ENCODE measurements around the gene GRM7.

GRM7 gene

DNA sequence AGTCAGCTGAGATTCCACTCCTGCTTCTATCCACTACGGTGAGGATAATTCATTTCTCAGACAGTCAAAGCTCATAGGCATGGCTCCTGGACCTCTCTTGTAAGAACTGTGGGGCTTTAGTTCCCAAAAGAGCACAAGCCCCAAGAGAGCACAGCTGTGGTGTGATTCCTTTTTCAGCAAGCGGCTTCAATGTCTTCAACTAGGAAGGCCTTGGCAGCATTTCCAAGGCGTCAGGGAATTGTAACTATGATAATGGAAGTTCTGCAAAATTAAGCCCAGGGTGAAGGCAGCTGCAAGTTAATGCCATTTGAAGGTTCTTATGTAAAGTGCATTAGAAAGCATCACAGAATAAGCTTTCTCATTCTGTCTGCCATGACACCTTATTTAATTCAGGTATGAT is 657.1 kb downstream of the GRM7 start:
- DNase-seq: no peak

DNA sequence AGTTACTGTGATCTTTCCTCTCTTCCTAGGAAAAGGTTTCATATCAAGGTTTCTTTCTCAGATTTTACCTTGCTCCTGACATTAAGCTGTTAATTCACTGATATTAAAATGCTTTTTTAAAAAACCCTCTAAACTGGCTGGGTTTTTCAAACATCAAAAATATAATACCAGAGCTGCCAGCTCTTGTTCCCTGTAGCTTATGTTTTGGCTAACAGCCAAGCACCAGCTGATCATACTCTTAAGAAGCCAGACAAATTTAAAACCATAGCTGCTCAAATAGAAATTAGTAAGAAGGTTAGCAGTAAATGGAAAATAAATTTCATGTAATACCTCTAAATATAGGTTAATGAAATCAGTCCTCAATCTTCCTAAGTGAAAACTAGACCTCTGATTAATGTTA is 657.5 kb downstream of the GRM7 start:
- no peak for DNase-seq

DNA sequence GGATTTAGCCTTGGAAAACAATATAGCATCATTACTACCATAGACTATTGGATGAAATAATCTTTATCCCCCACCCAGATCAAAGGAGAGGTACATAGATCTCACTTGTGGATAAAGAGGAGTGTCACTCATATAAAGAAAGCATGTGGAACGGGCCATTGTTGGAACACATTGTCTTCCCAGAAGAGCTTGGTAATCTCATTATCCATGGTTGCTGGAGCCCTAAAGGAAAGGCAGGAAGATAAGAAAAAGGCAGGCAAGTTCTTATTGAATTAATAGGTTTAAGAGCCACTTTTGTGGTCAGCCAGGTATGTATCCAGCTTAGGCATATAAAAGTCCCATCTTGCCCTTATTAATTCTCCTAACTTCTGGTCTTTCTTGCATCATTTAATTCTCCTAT is 659.1 kb downstream of the GRM7 start:
- DNase-seq: no peak

DNA sequence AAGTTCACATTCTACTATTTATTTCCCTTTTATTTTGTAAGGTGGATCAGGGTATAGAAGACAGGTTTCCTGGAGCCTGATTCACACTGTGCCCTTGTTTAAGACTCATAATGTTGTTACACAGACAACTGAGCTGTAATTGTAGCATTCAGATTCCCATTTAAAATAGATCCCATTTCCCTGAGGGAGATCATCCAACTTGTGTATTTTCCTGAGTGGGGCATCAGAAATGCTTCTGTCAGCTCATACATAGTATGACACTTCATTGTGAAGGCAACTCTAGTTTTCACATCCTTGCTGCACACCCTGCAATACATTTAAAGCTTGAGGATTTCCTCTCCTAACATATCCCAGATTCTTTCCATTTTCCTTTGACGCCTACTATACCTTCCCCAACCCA is 659.7 kb downstream of the GRM7 start:
- no peak for DNase-seq

DNA sequence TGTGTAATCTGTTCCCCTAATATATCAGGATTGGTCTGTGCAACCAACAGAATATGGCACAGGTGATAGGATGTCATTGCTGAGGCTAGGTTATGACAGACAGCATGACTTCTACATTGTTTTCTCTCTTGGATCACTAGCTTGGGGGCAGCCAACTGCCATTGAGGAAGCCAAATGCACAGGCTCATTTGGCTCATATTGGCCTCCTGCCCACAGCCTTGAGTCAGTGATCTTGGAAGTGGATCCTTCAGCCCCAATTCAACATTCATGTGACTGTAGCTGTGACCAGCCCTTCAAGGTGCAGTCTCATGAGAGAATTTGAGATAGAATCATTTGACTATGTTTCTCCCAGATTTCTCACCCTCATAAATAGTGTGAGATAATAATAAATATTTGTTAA is 675.6 kb downstream of the GRM7 start:
- no peak for DNase-seq

DNA sequence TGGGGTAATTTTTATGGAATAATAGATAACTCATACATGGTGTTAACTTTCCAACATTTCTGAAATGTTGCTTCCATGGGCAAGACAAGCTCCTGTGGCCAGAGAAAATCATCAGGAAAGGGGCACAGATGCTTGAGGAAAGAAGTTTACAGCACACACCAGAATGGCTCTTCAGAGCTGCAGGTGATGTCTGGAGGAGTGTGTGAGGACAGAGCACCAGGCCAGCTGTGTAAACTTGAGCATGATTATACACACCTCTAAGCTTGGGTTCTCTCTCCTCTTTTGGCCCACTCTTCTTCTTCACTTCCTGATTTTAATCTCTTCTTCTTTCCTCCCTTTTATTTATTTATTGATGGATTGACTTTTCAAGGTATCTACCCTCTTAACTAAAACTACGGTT is 676.0 kb downstream of the GRM7 start:
- DNase-seq: no peak

DNA sequence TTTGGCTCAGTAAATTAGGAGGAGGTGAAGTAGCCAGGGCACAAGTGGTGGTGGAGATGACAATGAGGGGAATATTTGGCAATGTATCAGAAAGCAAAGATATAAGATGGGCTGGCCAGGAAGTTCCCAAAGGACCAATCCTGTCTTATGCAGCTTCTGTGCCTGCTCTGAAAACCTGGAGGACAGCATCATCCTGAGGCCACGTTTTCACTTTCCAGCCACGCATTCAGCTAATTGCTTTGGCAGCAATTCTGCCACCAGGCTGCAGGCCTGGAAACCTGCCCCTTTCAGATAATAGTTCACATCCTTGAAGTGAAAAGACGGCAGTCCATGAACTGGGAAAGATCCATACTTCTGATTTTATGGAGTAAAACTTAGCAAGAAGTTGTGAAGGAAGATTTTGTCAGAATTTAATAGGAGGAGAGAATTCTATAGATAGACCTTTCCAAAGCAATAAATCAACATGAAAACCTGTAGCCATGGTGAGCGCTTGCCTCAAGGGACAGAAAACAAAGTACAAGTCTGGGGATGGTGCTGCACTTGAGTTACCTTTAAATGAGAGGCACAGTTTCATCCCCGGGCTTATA is 682.5 kb downstream of the GRM7 start:
- no peak for DNase-seq

DNA sequence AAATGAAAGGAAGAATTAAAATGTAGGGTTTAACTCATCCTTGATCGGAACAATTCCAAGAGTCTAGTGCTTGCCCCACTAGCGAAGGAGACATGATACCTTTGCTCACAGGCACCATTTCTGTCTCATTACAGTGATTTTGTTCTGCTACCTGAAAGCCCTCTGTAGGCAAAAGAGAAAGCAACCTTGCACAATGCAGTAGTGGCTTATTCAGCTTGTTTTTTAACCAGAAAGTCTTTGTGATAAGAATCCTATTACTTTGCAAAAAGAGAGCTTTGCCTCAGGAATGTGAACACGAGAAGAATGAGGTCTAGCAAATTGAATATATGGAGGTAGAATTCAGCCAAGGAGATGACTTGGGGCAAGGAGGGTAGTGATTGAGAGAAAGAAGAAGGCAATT is 684.4 kb downstream of the GRM7 start:
- DNase-seq: no peak

DNA sequence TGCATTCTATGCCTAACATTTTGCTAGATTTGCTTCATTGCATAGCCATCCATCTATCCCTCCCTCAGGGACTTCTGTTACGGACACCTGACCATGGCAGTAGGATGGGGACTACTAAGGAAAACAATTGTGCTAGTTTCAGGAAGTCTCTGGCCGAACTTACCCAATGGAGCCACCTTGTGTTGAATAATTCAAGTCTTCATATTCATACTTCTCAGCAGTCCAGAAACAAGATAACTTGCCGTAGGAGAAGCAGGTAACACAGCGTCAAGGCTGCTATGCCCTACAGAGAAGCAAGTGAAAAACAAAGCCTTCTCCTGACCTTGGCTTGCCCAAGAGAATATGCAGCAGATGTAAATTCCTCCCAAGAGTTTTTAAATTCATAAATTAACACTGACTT is 685.3 kb downstream of the GRM7 start:
- DNase-seq: no peak

DNA sequence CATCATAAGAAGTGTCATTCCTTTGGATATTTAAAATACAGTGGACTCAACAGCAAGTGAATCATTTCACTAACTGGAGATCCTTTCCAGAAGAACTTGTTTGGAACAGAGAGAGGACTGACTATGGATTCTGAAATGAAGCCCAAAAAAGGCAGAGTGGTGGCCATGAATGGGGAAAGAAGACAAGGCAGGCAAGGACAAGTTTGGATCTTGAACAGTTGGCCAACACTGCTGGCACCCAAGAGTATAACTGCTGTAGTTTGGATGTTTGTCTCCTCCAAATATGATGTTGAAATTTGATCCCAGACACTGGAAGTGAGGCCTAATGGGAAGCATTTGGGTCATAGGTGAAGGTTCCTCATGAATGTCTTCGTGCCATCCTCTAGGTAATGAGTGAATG is 686.9 kb downstream of the GRM7 start:
- DNase-seq: no peak

DNA sequence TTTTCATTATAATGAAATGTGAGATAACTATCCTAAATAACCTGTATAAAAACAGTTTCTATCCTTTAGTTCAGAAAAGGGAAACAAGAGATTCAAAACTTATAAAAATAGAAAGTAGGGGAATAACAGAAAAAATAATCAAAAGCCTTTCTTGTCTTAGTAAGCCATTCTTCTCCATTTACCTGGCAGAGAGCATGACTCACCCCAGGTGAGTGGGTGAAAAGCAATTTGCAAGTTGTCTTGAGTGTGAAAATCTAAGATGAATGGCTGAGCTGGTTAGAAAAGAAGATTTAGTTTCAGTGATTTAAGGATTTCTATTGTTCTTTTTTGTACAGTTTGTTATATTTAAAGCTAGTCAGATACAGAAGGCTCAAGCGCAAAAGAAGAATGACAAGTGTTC is 702.0 kb downstream of the GRM7 start:
- DNase-seq: no peak

DNA sequence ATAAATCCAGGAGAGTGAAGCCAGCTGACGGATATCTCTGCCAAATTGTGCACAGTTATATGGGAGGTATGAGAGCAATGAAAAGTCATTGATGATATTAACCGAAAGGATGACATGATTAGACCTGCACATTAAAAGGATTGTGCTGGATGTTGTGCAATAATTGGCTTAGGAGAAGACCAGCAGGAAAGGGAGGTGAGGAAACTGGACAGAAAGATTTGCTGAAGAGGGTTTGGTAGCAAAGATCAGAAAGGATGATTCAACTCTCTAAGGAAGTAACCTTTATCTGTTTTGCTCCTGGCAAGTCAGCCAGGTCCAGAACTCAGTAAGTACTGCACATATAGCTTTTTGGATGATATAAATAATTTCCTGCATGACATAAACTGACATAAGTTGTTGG is 704.7 kb downstream of the GRM7 start:
- no peak for DNase-seq

DNA sequence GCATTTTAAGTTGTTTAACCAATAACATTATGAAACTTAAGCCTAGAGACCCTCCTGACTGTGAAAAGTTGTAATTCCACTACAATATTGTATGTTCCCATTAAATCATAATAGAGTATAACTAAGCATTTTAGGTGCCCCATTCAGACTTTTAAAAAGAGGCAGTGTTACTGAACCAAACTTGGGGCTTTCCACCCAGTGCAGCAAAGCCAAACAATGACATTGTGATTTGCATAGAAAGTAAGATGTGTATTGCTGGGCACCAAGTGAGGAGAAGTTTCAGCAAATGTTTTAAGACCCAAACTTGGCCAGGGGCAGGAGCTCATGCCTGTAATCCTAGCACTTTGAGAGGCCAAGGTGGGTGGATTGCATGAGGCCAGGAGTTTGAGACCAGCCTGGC is 706.2 kb downstream of the GRM7 start:
- DNase-seq: no peak

DNA sequence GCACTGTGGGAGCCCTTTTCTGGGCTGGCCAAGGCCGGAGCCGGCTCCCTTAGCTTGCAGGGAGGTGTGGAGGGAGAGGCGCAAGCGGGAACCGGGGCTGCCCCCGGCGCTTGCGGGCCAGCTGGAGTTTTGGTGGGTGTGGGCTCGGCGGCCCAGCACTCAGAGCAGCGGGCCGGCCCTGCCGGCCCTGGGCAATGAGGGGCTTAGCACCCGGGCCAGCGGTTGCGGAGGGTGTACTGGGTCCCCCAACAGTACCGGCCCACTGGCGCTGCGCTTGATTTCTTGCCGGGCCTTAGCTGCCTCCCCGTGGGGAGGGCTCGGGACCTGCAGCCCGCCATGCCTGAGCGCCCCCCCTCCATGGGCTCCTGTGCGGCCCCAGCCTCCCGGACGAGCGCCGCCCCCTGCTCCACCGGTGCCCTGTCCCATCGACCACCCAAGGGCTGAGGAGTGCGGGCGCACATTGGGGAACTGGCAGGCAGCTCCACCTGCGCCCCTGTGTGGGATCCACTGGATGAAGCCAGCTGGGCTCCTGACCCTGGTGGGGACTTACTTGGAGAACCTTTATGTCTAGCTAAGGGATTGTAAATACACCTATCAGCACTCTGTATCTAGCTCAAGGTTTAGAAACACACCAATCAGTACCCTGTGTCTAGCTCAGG is 707.7 kb downstream of the GRM7 start:
- no peak for DNase-seq

DNA sequence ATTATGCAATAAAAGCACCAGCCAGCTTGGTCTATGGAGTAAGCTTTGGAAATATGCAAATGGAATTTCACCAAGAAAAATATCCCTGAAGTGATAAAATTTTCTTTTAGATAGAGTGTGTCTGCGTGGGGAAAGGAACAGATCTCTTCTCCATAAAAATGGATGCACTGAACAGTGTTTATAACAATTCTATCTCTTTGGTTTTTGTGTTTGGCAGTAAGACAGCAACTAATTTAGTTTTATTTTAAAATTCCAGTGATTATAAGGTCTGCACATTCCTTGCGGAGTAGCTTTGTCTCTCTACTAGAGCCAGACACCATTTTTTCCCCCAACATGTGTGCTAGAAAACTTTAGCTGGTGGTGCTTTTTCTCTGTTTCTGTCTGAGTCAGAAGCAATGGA is 712.4 kb downstream of the GRM7 start:
- DNase-seq: no peak

DNA sequence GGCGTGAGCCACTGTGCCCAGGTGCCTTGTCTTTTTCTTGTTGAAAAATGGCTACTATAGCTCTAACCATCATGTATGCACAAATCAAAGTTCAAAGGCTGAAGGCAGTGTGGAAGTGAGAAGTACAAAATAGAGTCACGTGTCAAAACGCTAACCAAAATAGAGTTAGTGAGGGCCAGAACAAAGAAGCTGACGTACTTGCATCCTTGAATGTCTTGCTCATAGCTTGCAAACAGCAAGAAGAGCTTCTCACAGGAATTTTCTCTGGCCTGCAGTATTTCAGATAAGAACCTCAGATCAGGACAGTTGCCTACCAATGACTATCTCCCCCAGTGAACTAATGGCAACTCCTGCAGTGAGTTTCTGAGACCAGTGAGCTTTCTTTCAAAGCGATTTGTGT is 713.5 kb downstream of the GRM7 start:
- no peak for DNase-seq

DNA sequence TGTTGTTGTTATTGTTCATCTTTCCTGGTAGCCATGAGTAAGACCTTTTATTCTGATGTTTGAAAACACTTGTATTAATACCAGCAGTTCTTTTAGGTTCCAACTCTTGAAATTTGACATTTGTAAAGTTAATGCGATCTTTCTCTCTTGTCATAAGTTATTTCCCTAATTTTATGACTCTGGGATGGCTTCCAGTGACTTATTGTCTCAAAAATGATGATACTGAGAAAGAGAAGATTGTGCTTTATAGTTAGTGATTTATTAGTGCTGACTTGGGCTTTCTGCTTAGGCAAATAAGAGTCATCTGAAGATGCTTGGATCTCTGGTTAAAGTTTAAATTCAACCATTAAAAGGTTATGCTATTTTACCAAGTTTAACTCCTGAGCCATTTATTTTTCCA is 715.2 kb downstream of the GRM7 start:
- no peak for DNase-seq

DNA sequence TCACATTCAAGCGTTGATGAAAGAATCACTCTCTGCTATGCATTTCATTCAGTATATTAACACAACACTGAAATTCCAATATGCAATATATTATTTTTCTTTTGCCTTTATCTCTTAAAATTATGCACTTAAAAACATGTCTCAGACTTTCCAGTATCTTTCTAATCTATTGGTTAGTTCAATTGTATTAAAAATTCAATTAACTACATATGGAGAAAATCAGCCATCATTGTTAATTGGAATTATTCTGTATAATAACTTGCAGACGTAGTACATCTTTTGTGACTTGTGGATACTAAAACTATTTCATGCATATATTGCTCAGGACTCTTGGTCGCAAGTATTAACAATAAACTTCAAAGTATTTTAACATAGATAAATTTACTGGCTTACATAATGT is 715.6 kb downstream of the GRM7 start:
- DNase-seq: no peak

DNA sequence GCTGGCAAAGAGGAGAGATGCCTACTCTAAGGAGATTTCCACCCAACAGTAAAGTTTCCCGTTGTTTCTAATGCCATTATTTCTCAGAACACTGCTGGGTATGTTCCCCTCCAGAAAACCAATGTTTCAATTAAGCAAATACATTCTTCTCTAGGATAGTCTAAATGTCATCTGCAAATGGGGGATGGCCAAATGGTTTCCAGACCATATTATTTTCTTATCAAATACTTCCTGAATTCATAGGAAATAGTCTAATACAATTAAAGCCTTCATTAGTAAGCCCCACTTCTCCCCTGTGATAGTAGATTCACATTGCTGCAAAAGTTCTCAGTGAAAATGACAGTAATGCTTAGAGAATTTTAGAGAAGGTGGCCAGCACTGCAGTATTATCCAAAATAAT is 716.6 kb downstream of the GRM7 start:
- no peak for DNase-seq

DNA sequence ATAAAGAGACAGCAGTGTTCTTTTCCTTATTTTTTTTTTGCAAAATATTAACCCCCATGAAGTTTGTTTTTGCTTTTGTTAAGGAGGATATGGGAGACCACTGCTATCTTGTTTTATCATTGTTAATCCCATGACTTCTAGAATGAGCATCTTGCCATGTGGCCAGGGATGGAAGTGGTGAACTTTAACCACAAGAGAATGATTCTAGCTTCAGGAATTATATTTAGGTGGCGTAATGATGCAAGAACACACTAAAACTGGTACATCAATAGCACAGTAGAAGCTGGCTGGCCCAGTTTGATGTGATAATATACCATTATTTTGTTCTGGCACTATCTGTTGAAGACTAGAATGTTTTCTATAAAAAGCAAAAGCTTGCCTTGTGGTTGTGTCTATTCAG is 720.9 kb downstream of the GRM7 start:
- DNase-seq: no peak

DNA sequence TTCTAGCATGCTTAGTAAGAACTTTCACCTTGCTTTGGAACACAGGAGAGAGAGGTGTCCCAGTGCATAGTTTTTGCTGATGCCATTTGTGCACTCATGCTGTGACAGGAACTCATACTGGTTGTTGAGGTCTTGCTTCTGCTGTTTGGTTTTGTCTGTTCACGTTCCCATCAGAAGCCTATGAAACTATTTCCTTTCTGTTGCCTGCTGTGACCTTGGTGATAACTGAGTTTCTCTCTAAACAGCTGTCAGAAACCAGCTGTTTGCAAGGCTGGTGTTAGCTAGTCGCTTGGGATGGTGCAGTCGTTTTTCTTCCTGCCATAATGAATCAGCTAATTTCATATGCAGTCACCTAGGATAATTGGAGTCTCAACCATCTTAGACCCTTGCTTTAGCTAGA is 724.1 kb downstream of the GRM7 start:
- no peak for DNase-seq

DNA sequence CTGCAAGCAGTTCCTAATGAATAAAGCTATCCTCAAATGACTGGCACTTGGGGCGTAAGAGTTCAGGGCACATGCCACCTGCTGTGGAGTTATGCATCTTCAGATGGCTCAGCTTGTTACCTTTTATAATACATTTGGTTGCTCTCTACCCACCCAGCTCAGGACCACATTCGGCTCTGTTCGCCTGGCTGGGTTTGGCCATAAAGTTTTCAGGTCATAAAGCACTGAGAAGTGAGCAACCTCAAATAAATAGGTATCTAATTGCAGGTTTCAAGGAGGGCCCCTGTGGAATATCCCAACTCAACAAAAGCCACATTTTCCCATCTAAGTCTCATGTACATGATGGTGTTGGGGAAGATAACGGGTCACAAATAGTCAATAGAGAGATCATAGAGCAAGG is 727.3 kb downstream of the GRM7 start:
- DNase-seq: no peak

DNA sequence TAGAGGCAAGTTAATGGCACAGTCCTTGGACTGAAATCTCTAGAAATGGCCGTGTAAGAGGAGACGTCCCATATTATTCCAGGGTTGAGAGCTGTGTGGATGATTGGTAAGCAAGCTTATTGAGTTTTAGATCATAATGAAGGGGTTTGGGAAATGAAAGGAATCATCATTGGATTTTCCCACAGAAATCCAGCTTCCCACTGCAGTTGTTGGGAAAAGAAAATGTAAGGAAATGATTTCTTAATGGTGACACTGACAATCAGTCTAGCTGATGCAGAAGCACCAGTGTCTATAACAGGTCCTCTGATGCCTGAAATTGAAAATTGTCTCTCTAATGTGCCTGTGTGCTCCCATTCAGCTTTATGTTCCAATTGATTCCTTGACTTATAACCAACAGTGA is 728.6 kb downstream of the GRM7 start:
- no peak for DNase-seq

DNA sequence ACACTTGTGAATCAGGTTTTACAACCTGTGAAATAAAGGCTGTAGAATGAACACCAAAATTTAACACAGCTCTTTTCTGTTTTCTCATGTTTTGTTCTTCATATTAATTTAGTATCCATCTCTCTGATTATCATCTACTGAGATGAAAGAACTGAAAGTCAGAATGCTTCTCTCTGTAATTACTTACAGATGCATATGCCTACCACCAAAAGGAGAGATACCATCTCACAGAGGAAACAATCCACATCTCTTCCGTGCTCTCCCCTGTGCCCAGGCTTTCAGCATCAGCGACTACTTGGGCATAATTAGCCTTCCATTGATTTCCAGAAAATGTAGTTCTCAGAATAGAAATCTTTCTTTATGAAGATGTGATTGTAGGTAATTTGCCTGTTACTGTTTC is 741.4 kb downstream of the GRM7 start:
- DNase-seq: no peak

DNA sequence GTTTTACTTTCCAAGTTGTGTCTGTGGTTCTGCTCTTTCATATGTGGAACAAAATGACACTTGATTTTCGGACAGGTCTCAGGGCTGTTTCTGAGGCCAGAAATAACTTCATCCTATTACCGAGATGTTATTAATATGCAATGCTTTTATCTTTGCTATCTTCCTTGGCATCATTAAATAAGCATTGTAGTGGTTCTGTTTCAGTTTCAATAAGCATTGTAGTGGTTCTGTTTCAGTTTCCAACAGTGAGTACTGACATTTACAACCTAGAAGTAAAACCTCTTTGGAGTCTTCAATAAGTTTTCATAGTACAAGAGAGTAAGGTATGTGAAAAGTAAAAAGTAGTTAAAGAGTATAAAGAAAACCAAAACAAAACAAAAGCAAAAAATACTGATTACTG is 746.2 kb downstream of the GRM7 start:
- DNase-seq: no peak

DNA sequence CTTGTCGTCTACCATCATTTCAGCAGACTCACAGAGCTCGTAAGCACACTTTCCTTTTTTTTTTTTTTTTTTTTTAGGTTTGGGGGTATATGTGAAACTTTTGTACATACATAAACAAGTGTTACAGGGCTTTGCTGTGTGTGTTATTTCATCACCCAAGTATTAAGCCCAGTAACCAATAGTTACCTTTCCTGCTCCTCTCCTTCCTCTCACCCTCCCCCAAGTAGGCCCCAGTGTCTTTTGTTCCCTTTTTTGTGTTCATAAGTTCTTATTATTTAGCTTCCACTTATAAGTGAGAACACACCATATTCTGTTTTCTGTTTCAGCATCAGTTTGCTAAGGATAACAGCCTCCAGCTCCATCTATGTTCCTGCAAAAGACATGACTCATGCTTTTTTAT is 746.8 kb downstream of the GRM7 start:
- no peak for DNase-seq
